GM21717 (cell line): ENCODE results near the gene TLCD3A.
"Not testable (repeated sequence)": the region's sequence is repeated elsewhere in the genome, so short reads cannot be mapped to it uniquely, and the experiment has no call there.

Experiments
- ATAC-seq: cut with Tn5 transposase; IDR thresholded peaks from one replicate; pipeline ENCODE4 v1.9.1; 2021; ENCODE audit warnings: mild to moderate bottlenecking, moderate library complexity; ENCODE audit not compliant: unreplicated experiment

The TLCD3A gene

DNA sequence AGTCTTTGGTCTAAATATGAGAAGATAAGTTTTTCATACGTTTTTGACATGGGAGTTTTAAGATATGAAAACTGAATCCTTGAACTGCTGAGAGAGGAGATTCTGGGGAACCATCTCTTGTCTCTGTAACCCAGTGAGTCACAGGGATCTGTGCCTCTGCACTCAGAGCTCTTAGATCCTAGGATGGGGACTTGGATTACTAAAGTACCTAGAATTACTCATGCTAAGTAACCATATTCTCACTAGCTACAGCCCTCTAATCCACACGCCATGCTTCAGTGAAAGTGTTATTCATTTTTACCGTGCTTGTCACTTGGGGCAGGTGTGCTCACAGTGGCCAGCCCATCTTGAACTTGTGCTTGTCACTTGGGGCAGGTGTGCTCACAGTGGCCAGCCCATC lies 51.7 kb downstream of the TLCD3A start:
- ATAC-seq = no peak

DNA sequence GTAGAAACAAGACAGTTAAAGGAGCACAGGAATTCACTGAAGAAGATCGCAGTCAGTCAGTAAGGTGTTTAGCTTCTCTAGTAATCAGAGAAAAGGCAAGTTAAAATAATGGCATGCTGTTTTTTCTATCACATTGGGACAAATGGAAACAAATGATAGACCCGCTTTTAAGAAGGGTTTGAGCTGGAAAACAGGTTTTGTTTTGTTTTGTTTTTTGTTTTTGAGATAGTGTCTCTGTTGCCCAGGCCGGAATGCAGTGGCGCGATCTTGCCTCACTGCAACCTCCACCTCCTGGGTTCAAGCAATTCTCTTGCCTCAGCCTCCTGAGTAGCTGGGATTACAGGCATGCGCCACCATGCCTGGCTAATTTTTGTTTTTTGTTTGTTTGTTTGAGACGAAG lies 53.5 kb downstream of the TLCD3A start:
- ATAC-seq = not testable (repeated sequence)

DNA sequence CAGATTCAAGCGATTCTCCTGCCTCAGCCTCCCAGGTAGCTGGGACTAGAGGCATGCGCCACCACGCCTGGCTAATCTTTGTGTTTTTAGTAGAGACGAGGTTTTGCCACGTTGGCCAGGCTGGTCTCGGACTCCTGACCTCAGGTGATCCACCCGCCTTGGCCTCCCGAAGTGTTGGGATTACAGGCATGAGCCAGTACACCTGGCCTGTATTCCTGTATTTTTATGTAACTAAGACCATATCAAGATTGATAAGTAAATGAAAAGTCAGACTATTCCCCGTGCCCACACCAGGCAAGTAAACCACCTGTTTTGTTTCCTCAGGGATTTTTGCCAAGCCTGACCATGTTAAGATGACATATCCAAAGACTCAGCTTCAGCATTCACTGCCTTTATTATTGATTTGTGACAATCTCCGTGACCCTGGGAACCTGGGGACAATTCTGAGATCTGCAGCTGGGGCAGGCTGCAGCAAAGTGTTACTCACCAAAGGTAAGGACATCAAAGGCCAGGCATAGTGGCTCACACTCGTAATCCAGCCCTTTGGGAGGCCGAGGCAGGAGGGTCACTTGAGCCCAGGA lies 55.3 kb downstream of the TLCD3A start:
- no peak for ATAC-seq

DNA sequence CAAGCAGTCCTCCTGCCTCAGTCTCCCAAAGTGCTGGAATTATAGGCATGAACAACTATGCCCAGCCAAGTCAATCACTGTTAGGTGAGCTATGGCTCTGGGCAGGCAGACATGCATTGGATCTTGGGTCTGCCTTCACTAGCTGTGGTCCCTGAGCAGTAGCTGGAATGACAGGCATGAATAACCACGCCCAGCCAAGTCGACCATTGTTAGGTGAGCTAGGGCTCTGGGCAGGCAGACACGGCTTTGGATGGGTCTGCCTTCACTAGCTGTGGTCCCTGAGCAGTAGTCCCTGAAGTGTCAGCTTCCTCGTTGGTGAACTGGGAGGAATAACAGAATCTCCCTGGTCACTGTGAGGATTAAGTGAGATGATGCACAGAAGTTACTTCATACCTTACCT lies 56.2 kb downstream of the TLCD3A start:
- ATAC-seq = no peak

DNA sequence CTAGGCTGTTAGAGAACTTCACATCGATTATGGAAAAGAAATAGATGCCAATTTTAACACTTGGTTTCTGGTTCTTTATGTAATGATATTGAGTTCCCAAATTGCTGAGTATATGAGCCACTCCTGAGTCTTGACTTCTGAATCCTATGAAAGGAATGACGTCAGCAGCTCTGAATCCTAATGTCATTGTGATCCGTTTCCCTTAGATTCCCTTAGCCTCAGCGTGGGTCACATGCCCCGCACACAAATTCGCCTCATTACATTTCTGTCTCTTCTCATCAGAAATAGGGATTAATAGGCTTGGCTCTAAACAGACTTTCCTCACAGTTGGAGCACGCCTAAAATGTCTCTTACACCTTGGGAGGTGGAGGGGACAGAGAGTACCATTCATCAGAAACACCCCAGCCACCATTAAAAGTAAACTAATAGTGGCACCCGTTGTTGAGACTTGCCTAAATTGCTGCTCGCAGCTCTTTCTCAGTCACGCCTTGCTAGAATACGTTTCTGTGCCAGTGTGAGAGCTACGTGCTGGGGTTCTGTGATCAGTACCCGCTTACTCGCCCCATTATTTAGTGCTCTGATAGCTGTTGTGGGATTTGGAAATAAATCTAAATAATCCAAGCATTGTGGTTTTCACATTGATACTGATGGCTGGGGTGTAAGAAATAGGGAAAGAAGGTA lies 56.9 kb downstream of the TLCD3A start:
- no peak for ATAC-seq

DNA sequence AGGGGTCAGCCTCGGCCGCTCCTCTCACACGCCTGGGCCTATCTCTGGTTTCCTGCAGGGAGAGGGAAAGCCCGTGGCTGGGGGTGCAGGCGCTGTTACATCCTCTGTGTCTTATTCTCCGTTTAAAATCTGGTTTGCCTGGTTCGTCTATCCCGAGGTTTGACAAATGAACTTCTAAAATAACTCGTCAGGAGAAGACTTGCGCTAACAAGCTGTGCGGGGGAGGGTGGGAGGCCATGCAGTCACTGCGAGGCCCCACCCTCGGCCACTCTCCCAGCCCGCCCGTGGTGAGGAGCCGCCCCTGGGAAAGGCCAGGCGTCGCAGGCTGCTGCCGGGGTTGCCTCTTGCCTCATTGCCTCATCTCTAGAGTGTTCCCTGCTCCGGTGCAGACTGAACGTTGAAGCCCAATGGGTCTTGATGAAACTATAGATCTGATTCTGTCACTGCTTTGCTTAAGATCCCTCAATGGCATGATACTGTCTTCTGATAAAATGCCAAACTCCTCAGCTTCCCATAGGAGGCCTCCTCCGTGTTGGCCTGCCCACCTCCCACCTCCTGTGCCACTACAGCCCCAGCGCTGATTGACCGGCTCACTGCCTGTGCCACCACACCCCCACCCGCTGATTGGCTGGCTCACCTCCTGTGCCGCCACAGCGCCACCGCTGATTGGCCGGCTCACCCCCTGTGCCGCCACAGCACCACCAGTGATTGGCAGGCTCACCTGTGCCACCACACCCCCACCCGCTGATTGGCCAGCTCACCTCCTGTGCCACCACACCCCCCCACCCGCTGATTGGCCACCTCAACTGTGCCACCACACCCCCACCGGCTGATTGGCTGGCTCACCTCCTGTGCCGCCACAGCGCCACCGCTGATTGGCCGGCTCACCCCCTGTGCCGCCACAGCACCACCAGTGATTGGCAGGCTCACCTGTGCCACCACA lies 57.8 kb downstream of the TLCD3A start:
- ATAC-seq = not testable (repeated sequence)

DNA sequence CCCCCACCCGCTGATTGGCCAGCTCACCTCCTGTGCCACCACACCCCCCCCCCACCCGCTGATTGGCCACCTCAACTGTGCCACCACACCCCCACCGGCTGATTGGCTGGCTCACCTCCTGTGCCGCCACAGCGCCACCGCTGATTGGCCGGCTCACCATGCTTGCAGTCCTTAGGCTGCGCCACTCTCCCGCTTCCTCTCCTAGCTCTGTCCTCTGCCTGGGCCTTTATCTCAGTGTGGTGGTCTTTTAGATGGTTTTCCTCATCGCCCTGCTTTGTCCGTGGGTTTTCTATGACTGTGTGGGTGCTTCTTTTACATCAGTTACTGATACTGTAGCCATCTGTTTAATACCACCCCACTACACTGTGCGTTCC lies 58.5 kb downstream of the TLCD3A start:
- ATAC-seq = not testable (repeated sequence)

DNA sequence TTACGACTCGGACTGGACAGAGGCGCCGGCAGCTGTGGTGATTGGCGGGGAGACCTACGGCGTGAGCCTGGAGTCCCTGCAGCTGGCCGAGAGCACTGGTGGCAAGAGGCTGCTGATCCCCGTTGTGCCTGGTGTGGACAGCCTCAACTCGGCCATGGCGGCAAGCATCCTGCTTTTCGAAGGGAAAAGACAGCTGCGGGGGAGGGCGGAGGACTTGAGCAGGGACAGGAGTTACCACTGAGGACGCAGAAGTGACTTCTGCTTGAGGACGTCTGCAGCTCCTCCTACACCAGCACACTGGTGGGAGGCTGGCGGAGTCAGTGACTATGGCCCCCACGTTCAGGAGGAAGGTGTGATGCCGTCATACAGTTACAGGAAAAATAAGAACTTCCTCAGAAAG lies 59.4 kb downstream of the TLCD3A start:
- no peak for ATAC-seq

DNA sequence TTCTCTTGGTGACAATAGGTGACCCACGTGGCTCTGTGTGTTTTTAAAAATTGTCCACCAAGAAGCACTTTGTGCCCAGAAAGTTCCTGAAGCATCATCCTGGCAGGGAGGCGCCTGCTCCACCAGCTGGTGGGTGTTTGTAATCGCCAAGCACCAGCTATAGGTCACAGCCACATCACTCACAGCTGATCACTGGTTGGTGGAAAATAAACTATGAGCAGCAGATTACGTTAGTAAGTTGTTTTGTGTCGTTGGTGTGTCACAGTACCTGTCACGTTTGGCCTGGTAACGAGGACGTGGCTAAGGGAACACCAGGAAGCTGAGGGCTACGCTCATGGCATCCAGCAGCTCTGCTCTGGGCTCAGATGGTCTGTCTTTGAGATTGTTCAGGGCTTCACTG lies 59.9 kb downstream of the TLCD3A start:
- ATAC-seq = no peak
